Activated naive CD8-positive, alpha-beta T cell (primary cell): Measurements from ENCODE around the gene CHST15.

Source experiments
- H3K27ac Mint-ChIP-seq: one replicate; pipeline ENCODE4 v1.8.0; 2021; ENCODE audit warnings: mixed read lengths
- H3K27me3 Mint-ChIP-seq: one replicate; pipeline ENCODE4 v1.8.0; 2021; ENCODE audit warnings: mixed read lengths
- H3K36me3 Mint-ChIP-seq: one replicate; pipeline ENCODE4 v1.8.0; 2021; ENCODE audit warnings: mixed read lengths
- H3K4me1 Mint-ChIP-seq: one replicate; pipeline ENCODE4 v1.8.0; 2021; ENCODE audit warnings: low read depth, mixed read lengths
- H3K4me3 Mint-ChIP-seq: one replicate; pipeline ENCODE4 v1.8.0; 2021; ENCODE audit warnings: mild to moderate bottlenecking, mixed read lengths
- H3K9me3 Mint-ChIP-seq: one replicate; pipeline ENCODE4 v1.8.0; 2021; ENCODE audit warnings: low read depth, mixed read lengths

Gene CHST15

DNA sequence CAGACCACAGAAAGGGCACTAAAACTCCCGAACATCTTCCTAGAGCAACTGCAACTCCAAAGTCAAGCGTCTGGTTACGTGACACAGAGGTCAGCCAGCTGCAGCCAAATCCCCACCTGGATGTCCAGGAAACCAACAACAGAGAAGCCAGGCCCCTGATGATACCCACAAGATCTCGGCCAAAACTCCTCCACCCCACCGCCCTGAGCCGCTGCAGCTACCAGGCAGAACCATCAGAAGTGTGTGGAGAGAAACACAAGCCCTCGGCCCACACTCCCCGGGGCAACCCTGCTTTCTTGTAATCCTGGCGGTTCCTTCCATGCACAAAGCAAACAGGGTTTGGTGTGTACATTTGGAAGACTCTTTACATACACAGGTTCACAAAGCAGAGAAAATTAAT, 8.7 kb downstream of the CHST15 start:
- Mint-ChIP-seq H3K4me1 (no peaks in the 10 kb centered on the region), H3K9me3 (no peaks in the 10 kb centered on the region), H3K27ac (no peak overlapping the region), H3K4me3 (no peak overlapping the region), H3K36me3 (no peaks in the 10 kb centered on the region), H3K27me3 (peaks cover 9% of the 10 kb centered on the region)

DNA sequence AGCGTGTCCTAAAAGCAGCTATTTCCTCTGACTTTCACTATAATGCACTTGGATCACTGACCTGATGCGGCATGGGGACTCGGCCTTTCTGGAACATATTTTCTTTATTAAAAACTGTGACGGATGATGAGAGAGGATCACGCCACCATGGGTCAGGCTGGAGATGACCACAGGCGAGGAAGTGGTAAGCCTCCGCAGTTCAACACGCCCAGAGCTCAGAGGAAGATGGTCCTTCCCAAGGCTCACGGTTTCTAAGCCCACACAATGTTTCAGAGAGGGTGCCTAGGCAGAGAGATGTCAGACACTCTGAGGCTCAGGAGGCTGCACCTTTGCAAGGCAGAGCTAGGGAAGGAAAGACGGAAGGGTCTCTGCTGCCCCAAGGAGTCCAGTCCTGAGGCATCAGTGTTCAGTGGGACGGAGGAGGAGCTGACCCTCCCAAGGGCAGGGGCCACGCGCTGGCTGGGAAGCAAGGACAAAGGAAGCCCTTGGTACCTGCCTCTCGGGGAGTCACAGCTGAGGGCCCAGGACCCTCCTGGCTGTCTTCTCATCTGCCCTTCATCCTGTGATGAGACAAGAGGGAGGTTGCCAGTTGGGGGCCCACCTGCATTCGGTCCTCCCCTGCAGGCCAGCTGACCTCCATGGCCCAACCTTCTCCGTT, 9.5 kb downstream of the CHST15 start:
- peaks cover 5% of the 10 kb centered on the region for H3K27me3 Mint-ChIP-seq
- H3K9me3 Mint-ChIP-seq, result no peaks in the 10 kb centered on the region
- no peak overlapping the region for H3K27ac Mint-ChIP-seq
- no peaks in the 10 kb centered on the region for H3K36me3 Mint-ChIP-seq
- no peaks in the 10 kb centered on the region for H3K4me1 Mint-ChIP-seq
- no peak overlapping the region for H3K4me3 Mint-ChIP-seq

DNA sequence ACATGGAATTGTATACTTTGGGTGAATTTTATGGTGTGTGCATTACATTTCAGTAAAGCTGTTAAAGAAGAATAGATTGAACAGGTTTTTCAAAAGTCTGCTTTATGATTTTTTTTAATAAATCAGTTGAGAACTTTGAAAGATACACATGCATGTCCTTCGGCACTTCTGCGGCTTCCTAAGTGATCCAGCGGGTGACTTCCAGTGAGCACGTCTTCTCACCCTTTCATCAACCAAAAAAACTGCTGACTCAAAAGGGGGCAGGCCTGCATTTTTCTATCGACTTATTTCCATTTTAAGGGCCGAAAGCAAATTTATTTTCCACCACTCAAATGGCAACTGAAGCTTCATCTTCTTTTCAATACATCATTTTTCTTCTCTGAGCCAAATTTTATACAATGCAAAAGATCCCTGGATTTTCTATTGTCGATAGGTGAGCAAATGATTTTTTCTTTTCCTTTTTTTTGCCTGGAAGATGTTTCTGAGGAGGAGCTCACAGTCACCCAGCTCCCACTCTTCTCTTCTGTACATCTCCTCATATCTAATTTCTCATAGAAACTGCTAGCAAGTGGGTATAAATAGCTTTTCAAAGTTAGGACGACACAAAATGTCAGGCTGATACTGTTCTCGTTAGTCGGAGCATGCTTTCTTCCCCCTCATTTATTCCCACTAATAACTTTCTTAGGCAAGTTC, 10.2 kb downstream of the CHST15 start:
- no peak overlapping the region for H3K4me3 Mint-ChIP-seq
- H3K9me3 Mint-ChIP-seq, result no peaks in the 10 kb centered on the region
- H3K36me3 Mint-ChIP-seq, result no peaks in the 10 kb centered on the region
- H3K27me3 Mint-ChIP-seq, result no peaks in the 10 kb centered on the region
- H3K27ac Mint-ChIP-seq, result no peak overlapping the region
- no peaks in the 10 kb centered on the region for H3K4me1 Mint-ChIP-seq

DNA sequence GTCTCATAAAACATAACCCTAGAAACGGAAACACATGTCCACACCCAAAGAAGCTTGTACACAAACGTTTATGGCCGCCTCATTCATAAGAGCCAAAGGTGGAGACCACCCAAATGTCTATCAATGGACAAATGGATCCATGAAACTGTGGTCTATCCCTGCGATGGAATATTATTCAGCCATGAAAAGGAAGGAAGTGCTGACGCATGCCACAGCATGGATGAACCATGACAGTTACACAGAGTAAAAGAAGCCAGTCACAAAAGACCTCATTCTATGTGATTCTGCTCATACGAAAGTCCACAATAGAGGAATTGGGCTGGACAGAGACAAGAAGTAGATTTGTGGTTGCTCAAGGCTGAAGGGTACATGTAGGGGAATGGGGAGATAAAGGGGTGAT, 10.8 kb downstream of the CHST15 start:
- Mint-ChIP-seq H3K27ac (no peak overlapping the region), H3K4me1 (no peaks in the 10 kb centered on the region), H3K27me3 (no peaks in the 10 kb centered on the region), H3K9me3 (no peaks in the 10 kb centered on the region), H3K4me3 (no peak overlapping the region), H3K36me3 (no peaks in the 10 kb centered on the region)

DNA sequence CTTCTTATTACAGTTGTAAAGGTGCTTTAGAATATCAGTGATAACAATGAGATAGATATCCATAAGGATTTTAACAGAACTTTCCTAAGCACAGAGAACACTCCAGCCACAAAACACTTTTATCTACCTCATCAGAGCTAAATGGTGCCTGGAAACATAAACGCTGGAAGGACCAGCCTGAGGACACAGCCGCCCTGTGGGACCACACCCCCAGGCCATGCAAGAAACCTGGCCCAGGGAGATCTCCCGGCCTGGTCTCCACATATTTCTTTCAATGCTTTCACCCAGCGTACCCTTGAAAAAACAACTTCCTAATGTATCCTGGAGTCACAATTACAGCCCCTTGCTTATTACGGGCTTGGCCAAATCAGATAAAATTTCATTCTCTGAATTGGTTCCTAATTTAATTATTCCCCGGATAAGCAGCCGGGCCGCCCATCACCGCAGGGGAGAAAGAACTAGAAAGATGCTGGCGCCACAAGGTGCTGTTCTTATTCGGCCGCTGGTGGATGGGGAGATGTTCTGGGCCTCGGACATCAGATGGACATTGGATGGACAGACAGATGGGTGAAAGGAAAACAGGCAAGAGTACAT, 11.8 kb downstream of the CHST15 start:
- H3K4me1 Mint-ChIP-seq, result no peaks in the 10 kb centered on the region
- no peak overlapping the region for H3K27ac Mint-ChIP-seq
- H3K9me3 Mint-ChIP-seq, result no peaks in the 10 kb centered on the region
- H3K4me3 Mint-ChIP-seq, result no peak overlapping the region
- H3K27me3 Mint-ChIP-seq, result no peaks in the 10 kb centered on the region
- H3K36me3 Mint-ChIP-seq, result no peaks in the 10 kb centered on the region

DNA sequence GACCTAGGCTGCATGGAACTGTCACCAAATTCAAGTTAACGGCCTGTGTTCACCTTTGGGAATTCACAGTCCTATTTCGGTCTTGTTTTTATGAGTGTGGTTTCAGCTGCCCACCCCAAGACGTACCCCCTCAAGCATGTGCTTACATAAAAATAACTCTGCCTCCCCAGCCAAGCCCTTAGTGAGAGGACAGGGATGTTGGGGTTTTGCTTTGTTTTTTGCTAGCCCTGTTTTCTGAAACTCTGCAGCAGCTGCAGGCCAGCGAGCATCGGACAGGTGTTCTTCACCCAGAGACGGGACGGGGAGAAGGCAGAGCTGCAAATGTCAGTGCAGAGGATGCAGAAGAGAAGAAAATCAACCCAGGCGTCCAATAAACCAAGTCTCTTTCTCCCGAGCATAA, 13.5 kb downstream of the CHST15 start:
- no peak overlapping the region for H3K4me3 Mint-ChIP-seq
- H3K27me3 Mint-ChIP-seq, result no peaks in the 10 kb centered on the region
- H3K9me3 Mint-ChIP-seq, result no peaks in the 10 kb centered on the region
- H3K27ac Mint-ChIP-seq, result no peak overlapping the region
- H3K36me3 Mint-ChIP-seq, result no peaks in the 10 kb centered on the region
- no peaks in the 10 kb centered on the region for H3K4me1 Mint-ChIP-seq

DNA sequence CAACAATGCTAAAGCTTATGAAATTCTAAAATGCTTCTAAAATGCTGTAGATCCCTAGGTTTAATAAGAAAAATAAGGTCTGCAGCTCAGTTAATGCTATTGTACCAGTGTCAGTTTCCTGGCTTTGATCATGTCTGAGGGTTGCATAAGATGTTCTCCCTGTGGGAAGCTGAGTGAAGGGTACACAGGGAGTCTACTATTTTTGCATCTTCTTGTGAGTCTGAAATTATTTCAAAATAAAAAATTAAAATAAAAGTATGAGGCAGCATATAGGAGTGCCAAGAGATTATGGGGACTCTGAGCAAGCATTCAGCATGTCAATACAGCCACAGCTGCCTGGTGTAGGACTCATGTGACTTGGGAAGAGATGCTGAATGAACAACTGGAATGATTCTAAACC, 14.7 kb downstream of the CHST15 start:
- Mint-ChIP-seq H3K27me3 (no peaks in the 10 kb centered on the region), H3K9me3 (no peaks in the 10 kb centered on the region), H3K36me3 (no peaks in the 10 kb centered on the region), H3K27ac (no peak overlapping the region), H3K4me3 (no peak overlapping the region), H3K4me1 (no peaks in the 10 kb centered on the region)

DNA sequence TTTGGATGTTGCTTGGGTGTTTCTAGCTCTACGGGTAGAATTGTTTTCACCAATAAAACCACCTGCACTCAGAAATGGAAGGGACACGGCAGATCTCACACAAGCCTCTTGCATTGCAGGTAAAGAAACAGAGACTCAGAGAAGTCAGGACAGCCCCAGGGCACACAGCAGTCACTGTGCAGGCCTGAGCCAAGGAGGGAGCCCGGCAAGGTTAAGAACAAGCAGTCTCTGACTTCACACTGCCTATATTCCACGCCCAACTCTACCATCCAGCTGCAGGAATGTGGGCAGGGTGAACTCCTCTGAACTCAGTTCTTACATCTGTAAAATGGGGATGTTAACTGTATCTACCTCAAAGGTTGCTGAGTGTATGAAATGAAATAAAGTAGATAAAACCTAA, 15.4 kb downstream of the CHST15 start:
- Mint-ChIP-seq H3K4me1 (no peaks in the 10 kb centered on the region), H3K27ac (no peak overlapping the region)

DNA sequence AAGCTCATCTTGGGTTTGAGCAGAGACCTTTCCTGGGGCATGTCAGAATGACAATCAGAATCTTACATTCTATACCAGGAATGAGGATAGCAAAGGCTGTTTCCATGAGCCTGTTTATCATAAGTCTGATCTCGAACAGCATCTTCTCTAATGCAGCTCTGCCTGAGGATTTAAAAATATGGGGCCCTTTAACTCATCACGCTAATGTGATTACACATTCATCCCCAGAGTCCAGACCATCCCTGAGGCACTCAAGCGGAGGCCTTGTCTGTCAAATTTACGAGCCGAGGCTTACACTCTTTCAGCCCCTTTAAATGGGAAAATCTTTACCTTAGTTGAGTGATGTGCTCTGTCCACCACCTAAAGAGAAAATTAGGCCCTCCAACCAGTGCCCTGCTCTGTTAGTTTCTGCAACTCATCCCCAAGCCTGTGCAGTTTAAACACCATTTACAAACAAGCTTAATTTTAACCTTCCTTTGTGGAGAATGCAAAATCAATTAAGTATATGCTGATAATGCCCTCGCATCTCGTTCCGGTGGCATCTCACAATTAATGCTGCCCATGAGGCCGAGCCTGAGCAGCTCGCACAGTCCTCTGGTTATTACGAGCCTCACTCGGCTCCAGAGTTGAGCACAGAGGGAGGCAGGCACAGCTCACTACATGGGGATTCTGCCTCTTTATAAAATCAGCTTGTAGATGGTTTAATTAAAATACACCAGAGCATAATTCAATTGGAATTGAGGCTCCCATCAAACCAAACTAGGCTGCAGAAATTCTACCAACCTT, 16.0 kb downstream of the CHST15 start:
- H3K27me3 Mint-ChIP-seq, result no peaks in the 10 kb centered on the region
- no peaks in the 10 kb centered on the region for H3K4me1 Mint-ChIP-seq
- no peak overlapping the region for H3K27ac Mint-ChIP-seq
- no peaks in the 10 kb centered on the region for H3K36me3 Mint-ChIP-seq
- no peaks in the 10 kb centered on the region for H3K9me3 Mint-ChIP-seq
- H3K4me3 Mint-ChIP-seq, result no peak overlapping the region

More for the DNA sequence above, 15.4 kb downstream of the CHST15 start:
- H3K27me3 Mint-ChIP-seq, result no peaks in the 10 kb centered on the region
- no peaks in the 10 kb centered on the region for H3K36me3 Mint-ChIP-seq
- H3K4me3 Mint-ChIP-seq, result no peak overlapping the region
- no peaks in the 10 kb centered on the region for H3K9me3 Mint-ChIP-seq

DNA sequence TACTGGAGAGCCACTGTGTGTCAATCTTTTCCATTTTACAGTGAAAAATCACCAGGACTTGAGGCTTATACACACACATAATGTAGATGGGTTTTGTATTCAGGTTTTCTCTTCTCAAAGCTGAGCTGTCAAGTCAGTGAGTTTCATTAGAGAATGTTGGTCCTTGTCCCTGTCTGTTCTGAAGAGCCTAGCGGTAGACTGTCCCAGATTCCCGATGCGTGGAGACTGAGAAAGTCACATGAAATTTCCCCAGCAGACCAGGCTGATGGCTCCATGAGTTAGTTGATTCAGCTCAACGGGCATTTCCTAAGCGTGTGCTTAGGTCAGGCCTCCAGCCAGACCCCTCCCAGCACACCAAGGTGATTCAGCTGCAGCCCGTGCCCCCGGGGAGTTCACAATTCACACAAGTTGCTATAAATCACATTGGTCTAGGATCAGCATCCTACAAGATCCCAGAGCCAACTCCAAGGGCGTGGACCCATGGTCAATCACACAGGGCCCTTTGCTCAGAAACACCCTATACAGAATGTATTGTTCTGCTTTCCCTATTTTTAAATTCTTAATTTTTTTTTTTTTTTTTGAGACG, 17.2 kb downstream of the CHST15 start:
- Mint-ChIP-seq H3K36me3 (no peaks in the 10 kb centered on the region), H3K4me1 (no peaks in the 10 kb centered on the region), H3K27ac (no peak overlapping the region), H3K27me3 (no peaks in the 10 kb centered on the region), H3K9me3 (no peaks in the 10 kb centered on the region), H3K4me3 (no peak overlapping the region)

DNA sequence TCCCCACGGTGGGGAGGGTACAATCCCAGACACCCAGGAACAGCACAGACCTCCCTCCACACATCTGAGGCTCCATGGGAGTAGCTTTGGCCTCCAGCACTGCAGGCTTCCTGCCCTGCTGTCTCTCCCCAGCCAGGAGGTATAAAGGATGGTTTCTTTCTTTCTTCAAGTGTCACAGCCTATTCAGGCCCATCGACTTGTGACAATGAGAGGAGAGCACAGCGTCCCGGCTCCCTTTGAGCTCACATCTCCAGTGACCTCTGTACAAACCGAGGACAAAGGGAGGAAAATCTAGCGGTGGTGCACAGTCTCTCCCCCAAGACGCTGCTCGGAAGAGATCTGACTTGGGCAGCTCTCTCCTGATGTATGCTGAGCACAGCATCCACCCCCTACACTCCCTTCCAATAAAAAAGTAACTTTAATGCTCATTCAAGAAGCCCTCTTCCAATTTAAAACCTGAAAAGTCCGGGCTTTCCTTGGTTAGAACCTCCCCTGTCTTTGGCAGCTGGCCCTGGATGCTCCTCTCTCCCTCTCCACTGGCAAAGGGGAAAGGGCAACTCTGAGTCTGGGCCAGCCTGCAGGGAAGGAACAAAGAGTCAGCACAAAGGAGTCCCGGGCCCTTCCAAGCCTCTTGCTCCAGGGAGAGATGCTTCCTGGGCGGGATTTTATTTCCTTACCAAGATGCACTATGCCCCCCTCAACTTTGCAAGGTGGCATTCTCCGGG, 18.0 kb downstream of the CHST15 start:
- H3K4me3 Mint-ChIP-seq, result no peak overlapping the region
- no peaks in the 10 kb centered on the region for H3K9me3 Mint-ChIP-seq
- H3K27me3 Mint-ChIP-seq, result no peaks in the 10 kb centered on the region
- H3K27ac Mint-ChIP-seq, result no peak overlapping the region
- H3K36me3 Mint-ChIP-seq, result no peaks in the 10 kb centered on the region
- H3K4me1 Mint-ChIP-seq, result no peaks in the 10 kb centered on the region

DNA sequence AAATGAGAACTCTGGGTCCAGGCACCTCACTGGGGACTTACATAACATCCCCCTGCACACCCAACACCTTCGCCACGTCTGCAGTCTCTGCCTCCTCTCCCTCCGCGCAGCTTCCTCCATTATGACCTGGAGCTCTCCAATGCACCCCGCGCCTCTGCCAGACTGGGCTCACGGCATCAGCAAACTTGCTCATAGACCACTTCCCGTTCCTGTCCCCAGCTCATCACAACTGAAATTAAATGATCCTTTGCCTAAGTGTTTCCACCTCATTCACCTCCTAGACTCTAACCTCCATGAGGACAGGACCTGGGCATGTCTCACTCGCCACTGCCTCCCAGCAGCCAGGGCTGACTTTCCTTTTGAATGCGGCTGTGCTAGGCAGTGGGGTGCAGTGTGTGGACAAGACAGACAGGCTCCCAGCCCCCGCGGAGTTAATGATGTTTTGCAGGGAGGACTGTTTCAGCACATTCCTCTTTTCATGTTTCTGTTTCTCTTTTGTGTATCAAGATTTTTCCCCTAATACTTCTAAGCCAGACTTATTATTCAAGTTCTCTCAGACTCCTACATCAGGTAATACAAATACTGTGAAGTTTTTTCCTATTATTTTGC, 18.8 kb downstream of the CHST15 start:
- H3K27me3 Mint-ChIP-seq, result no peaks in the 10 kb centered on the region
- H3K27ac Mint-ChIP-seq, result no peak overlapping the region
- no peaks in the 10 kb centered on the region for H3K36me3 Mint-ChIP-seq
- no peaks in the 10 kb centered on the region for H3K9me3 Mint-ChIP-seq
- H3K4me3 Mint-ChIP-seq, result no peak overlapping the region
- H3K4me1 Mint-ChIP-seq, result no peaks in the 10 kb centered on the region

DNA sequence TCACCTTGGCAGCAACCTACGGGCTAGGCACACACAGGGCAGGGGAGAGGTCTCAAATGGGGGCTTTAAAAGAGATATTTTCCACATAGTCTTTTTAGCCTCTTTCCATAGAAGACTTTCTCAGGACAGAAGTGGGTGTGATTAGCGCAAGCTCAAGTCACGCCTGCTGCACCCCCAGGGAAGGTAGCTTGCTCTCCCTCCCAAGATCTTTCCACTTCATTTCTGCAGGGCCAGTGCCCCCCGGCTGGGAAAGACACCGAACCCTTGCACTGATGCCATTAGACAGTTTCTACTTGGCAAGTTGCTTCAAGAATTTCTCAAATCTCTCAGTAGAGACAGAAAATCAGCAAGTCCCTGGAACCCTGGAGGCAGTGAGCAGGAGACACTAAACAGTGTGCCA, 19.4 kb downstream of the CHST15 start:
- Mint-ChIP-seq H3K4me1 (no peaks in the 10 kb centered on the region), H3K4me3 (no peak overlapping the region)

DNA sequence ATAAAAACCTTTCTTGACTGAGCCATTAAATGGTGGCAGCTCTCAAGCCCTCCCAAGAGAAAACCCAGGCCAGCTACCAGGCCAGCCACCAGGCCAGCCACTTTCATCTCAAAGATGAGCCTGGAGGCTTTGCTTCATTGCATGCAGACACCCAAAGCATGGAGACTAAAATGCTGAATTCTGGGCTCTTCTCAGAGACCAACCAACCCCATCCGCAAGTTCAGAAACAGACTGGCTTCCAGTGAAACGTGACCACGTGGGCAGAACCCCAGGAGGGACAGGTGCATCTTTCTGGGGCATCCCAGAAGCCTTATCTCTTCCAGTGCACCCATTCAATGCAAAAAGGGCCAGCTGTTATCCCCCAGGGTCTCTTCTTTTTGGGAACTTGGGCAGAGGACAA, 20.9 kb downstream of the CHST15 start:
- H3K27me3 Mint-ChIP-seq, result no peaks in the 10 kb centered on the region
- no peak overlapping the region for H3K27ac Mint-ChIP-seq
- no peaks in the 10 kb centered on the region for H3K4me1 Mint-ChIP-seq
- H3K9me3 Mint-ChIP-seq, result no peaks in the 10 kb centered on the region
- H3K4me3 Mint-ChIP-seq, result no peak overlapping the region
- H3K36me3 Mint-ChIP-seq, result no peaks in the 10 kb centered on the region

More for the DNA sequence above, 19.4 kb downstream of the CHST15 start:
- Mint-ChIP-seq H3K9me3 (no peaks in the 10 kb centered on the region), H3K36me3 (no peaks in the 10 kb centered on the region), H3K27me3 (no peaks in the 10 kb centered on the region), H3K27ac (no peak overlapping the region)
